Left lung (tissue), 10 donors: Measurements from ENCODE around the gene MYO18B. TPM values are rescaled to one million over a fixed set of nuclear protein-coding genes. Genes with fewer than 3 reads are reported as not detected.

ENCODE experiments used
- ATAC-seq: fragments of 200-7000 bp; cut with Tn5 transposase; one replicate; pipeline ENCODE4 v1.9.1; 2020; ENCODE audit warnings: moderate library complexity
- DNase-seq, 4 donors: peaks; one replicate each; pipeline ENCODE4 v3.0.0-alpha.2; 2013 to 2020
- H3K27ac ChIP-seq, 2 donors: fragments of 200-600 bp; sonication (generic) in 1 of 2; one replicate each; pipeline versions ENCODE4 v1.5.0 to v1.8.0; 2020 to 2021
- H3K27me3 ChIP-seq, 2 donors: fragments of 200-600 bp; sonication (generic) in 1 of 2; one replicate each; pipeline versions ENCODE4 v1.5.0 to v1.8.0; 2020 to 2021
- H3K36me3 ChIP-seq, 2 donors: fragments of 200-600 bp; sonication (generic) in 1 of 2; one replicate each; pipeline versions ENCODE4 v1.5.0 to v1.8.0; 2020 to 2021
- H3K4me1 ChIP-seq, 2 donors: fragments of 200-600 bp; one replicate each; pipeline ENCODE4 v1.8.0; 2021
- H3K4me3 ChIP-seq, 2 donors: fragments of 200-600 bp; sonication (generic) in 1 of 2; one replicate each; pipeline versions ENCODE4 v1.5.0 to v1.8.0; 2020 to 2021; ENCODE audit warnings: mild to moderate bottlenecking in 1 of 2
- H3K9me3 ChIP-seq, 2 donors: fragments of 200-600 bp; sonication (generic) in 1 of 2; one replicate each; pipeline versions ENCODE4 v1.5.0 to v1.8.0; 2020 to 2021
- CTCF ChIP-seq, 2 donors: fragments of 200-600 bp; sonication (generic) in 1 of 2; IDR thresholded peaks; one replicate each; pipeline versions ENCODE4 v1.5.0 to v1.8.0; 2021; ENCODE audit warnings: antibody characterized with exemption in 2 of 2
- intact Hi-C, 2 donors: fragments of 100-400 bp; cut with DNase I; formaldehyde crosslinking; loops; one replicate each; pipeline versions ENCODE4 v1.11.2 to v1.14.2; 2022
- polyA plus RNA-seq, 6 donors: library from polyadenylated mRNA; unstranded; fragments of 120-200 nt; gene quantifications; one replicate each; pipeline ENCODE4 v1.2.1, GENCODE V29; 2013; ENCODE audit not compliant: insufficient read length in 6 of 6
- total RNA-seq, 2 donors: library from RNA; stranded (reverse); fragmentation: NEBNext Ultra II Directional; extraction: Animal tissue kit (Norgen Biotek cat#: 25700); gene quantifications; one replicate each; pipeline ENCODE4 v1.2.1, GENCODE V29; 2021
- donor health status: DM: no; HTN: yes; CAD: no.
- donor health status: DM: no; HTN: no; CAD: no.

The MYO18B gene
- total and polyA plus RNA-seq, 8 donors, result 0.06 to 0.37 (median 0.15) TPM

GRCh38 chr22:25841775-25842174, 99.8 kb downstream of the MYO18B start:
- H3K4me3 ChIP-seq, result no peak overlapping the region
- no peak for TF ChIP-seq CTCF (IDR thresholded peaks at IDR 0.05)
- no peak overlapping the region for H3K27ac ChIP-seq
- H3K27me3 ChIP-seq, result peaks cover 0 to 40% of the 10 kb centered on the region in 2 donors
- intact Hi-C loops, result no loop called here
- H3K4me1 ChIP-seq, result no peaks in the 10 kb centered on the region
- DNase-seq (no peak), ATAC-seq (no peak)
- no peaks in the 10 kb centered on the region for H3K9me3 ChIP-seq
- H3K36me3 ChIP-seq, result no peaks in the 10 kb centered on the region

- TF ChIP-seq CTCF (IDR thresholded peaks at IDR 0.05), result no peak
- H3K9me3 ChIP-seq, result no peaks in the 10 kb centered on the region
- H3K36me3 ChIP-seq, result no peaks in the 10 kb centered on the region
- DNase-seq (peak in 2 of 4 donors; percentile 48 to 66), ATAC-seq (no peak)
- H3K27ac ChIP-seq, result no peak overlapping the region
- no peak overlapping the region for H3K4me3 ChIP-seq
- no peaks in the 10 kb centered on the region for H3K4me1 ChIP-seq
- peaks cover 0 to 40% of the 10 kb centered on the region in 2 donors for H3K27me3 ChIP-seq
- intact Hi-C loops, result no loop called here
These were observed 101.8 kb downstream of the MYO18B start for GRCh38 chr22:25843660-25844405.

GRCh38 chr22:25844601-25845000, 102.6 kb downstream of the MYO18B start:
- intact Hi-C loops, result no loop called here
- Histone ChIP-seq H3K4me1 (no peaks in the 10 kb centered on the region), H3K4me3 (no peak overlapping the region), H3K9me3 (no peaks in the 10 kb centered on the region), H3K27me3 (peaks cover 0 to 36% of the 10 kb centered on the region in 2 donors), H3K27ac (no peak overlapping the region), H3K36me3 (no peaks in the 10 kb centered on the region)
- TF ChIP-seq CTCF (IDR thresholded peaks at IDR 0.05), result no peak
- ATAC-seq (no peak), DNase-seq (no peak)

GRCh38 chr22:25845985-25846745, 104.2 kb downstream of the MYO18B start:
- Histone ChIP-seq H3K27ac (no peak overlapping the region), H3K4me1 (no peaks in the 10 kb centered on the region), H3K27me3 (peaks cover 0 to 30% of the 10 kb centered on the region in 2 donors), H3K4me3 (no peak overlapping the region), H3K36me3 (no peaks in the 10 kb centered on the region), H3K9me3 (no peaks in the 10 kb centered on the region)
- ATAC-seq (no peak), DNase-seq (no peak)
- intact Hi-C loops, result no loop called here
- no peak for TF ChIP-seq CTCF (IDR thresholded peaks at IDR 0.05)

- ATAC-seq (no peak), DNase-seq (no peak)
- H3K9me3 ChIP-seq, result no peaks in the 10 kb centered on the region
- peaks cover 0 to 29% of the 10 kb centered on the region in 2 donors for H3K27me3 ChIP-seq
- no peak overlapping the region for H3K27ac ChIP-seq
- intact Hi-C loops, result no loop called here
- no peaks in the 10 kb centered on the region for H3K4me1 ChIP-seq
- H3K4me3 ChIP-seq, result no peak overlapping the region
- no peaks in the 10 kb centered on the region for H3K36me3 ChIP-seq
- TF ChIP-seq CTCF (IDR thresholded peaks at IDR 0.05), result no peak
These were observed 105.5 kb downstream of the MYO18B start for GRCh38 chr22:25847451-25847850.
